HL-60 (cell line): ENCODE results near the gene MAPT.

Source experiments
- GABPA ChIP-seq: IDR thresholded peaks from 2 replicates; pipeline ENCODE4 v1.6.1; 2012; ENCODE audit warnings: low read depth
- POLR2AphosphoS5 ChIP-seq: IDR thresholded peaks from 2 replicates; pipeline ENCODE4 v1.6.1; 2012; ENCODE audit warnings: low read depth
- SPI1 ChIP-seq: IDR thresholded peaks from 2 replicates; pipeline ENCODE4 v1.6.1; 2012; ENCODE audit warnings: low read depth, mild to moderate bottlenecking, borderline replicate concordance
- TF ChIP-seq, protein P1 (sequence below): IDR thresholded peaks from one replicate; pipeline ENCODE4 v1.5.1; 2011; ENCODE audit warnings: low read length, control low read depth, inconsistent platforms; ENCODE audit not compliant: insufficient read depth
- TF ChIP-seq, protein P2 (sequence below): IDR thresholded peaks from 2 replicates; pipeline ENCODE4 v1.6.1; 2012; ENCODE audit warnings: low read depth; ENCODE audit not compliant: insufficient replicate concordance

DNA sequence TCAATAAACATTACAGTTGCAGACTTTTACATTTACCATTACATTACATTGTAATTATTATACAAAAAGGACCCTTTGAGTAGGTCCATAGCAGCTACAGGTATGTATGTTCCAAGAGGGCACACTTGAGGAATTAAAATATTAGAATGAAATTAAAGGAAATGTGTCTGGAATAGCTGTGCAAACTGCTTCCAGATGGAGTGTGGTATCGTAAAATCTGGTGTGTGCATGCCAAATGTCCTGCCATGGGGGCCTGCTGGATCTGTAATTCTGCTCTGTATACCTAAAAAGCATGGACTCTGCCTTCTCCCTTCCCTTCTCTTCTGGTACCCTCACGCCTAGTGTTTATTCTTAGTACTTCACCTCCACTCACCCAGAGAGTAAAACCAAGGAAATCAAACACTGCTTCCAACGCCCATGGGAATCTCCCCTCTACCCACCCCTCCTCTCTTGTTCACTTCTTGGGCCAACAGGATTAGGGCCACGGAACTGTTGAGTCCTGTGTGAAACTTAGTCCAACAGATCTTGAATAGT is 143.4 kb downstream of the MAPT start:
- TF ChIP-seq, protein P1, sequence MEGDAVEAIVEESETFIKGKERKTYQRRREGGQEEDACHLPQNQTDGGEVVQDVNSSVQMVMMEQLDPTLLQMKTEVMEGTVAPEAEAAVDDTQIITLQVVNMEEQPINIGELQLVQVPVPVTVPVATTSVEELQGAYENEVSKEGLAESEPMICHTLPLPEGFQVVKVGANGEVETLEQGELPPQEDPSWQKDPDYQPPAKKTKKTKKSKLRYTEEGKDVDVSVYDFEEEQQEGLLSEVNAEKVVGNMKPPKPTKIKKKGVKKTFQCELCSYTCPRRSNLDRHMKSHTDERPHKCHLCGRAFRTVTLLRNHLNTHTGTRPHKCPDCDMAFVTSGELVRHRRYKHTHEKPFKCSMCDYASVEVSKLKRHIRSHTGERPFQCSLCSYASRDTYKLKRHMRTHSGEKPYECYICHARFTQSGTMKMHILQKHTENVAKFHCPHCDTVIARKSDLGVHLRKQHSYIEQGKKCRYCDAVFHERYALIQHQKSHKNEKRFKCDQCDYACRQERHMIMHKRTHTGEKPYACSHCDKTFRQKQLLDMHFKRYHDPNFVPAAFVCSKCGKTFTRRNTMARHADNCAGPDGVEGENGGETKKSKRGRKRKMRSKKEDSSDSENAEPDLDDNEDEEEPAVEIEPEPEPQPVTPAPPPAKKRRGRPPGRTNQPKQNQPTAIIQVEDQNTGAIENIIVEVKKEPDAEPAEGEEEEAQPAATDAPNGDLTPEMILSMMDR, result no peak
- TF ChIP-seq POLR2AphosphoS5 (no peak), SPI1 (no peak), GABPA (no peak)
- TF ChIP-seq, protein P2, sequence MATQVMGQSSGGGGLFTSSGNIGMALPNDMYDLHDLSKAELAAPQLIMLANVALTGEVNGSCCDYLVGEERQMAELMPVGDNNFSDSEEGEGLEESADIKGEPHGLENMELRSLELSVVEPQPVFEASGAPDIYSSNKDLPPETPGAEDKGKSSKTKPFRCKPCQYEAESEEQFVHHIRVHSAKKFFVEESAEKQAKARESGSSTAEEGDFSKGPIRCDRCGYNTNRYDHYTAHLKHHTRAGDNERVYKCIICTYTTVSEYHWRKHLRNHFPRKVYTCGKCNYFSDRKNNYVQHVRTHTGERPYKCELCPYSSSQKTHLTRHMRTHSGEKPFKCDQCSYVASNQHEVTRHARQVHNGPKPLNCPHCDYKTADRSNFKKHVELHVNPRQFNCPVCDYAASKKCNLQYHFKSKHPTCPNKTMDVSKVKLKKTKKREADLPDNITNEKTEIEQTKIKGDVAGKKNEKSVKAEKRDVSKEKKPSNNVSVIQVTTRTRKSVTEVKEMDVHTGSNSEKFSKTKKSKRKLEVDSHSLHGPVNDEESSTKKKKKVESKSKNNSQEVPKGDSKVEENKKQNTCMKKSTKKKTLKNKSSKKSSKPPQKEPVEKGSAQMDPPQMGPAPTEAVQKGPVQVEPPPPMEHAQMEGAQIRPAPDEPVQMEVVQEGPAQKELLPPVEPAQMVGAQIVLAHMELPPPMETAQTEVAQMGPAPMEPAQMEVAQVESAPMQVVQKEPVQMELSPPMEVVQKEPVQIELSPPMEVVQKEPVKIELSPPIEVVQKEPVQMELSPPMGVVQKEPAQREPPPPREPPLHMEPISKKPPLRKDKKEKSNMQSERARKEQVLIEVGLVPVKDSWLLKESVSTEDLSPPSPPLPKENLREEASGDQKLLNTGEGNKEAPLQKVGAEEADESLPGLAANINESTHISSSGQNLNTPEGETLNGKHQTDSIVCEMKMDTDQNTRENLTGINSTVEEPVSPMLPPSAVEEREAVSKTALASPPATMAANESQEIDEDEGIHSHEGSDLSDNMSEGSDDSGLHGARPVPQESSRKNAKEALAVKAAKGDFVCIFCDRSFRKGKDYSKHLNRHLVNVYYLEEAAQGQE, result no peak
